22Rv1 (cell line): ENCODE measurements around the gene CPLANE1.
A peak's percentile ranks its signal among the peaks of the same experiment; 100 is the strongest.
"Not testable (repeated sequence)": the region's sequence is repeated elsewhere in the genome, so short reads cannot be mapped to it uniquely, and the experiment has no call there.

ENCODE experiments used
- H3K27ac ChIP-seq: fragments of 450-650 bp; 2 replicates; pipeline ENCODE4 v1.5.1; 2017
- CTCF ChIP-seq: fragments of 450-650 bp; IDR thresholded peaks from 2 replicates; pipeline ENCODE4 v1.5.1; 2017; ENCODE audit warnings: mild to moderate bottlenecking
- ZFX ChIP-seq: fragments of 450-650 bp; IDR thresholded peaks from 2 replicates; pipeline ENCODE4 v1.6.1; 2017; ENCODE audit warnings: antibody characterized with exemption, borderline replicate concordance

The CPLANE1 gene

GRCh38 chr5:37090781-37091180, 158.4 kb downstream of the CPLANE1 start:
- TF ChIP-seq CTCF (no peak), ZFX (no peak)
- H3K27ac ChIP-seq: peak overlapping the region; percentile 35

DNA sequence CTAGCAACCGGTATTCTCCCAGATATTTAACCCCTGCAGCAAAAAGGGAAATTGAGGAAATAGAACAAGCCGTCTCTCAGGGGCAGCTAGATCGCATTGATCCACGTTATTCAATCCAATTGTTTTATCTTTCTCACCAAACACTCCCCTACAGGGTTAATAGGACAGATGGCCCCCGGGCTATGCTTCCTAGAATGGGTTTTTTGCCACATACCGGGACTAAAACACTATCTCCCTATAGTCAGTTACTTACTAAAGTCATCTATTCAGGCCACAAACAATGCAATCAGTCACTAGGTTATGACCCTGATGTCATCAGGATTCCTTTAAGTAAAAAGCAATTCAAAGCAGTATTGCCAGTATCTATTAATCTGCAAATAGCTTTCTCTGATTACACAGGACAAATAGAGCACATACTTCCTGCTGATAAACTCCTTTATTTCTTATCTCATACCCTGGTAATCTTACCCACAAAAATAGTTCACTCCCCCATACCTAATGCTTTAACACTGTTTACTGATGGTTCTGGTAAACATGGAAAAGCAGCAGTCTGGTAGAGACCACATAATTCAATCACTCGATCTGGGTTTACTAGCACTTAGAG, 159.0 kb downstream of the CPLANE1 start:
- H3K27ac ChIP-seq: peak overlapping the region; percentile 35
- no peak for TF ChIP-seq CTCF
- TF ChIP-seq ZFX: no peak

DNA sequence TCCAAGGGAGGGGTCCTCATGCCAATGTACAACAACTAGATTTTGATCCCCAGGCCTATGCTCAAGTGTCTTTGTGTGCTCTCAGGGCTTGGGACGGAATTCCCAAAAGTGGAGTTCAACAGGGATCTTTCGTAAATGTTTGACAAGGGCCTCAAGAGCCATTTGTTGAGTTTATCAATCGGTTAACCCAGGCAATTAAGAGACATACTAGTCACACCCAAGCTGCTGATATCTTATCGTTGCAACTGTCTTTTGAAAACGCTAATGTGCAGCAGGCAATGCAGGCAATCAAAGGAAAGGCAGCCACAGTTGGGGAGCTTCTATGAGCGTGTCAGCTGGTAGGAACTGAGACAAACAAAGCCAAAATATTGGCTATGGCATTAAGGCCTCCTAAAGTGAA, 161.2 kb downstream of the CPLANE1 start:
- no peak overlapping the region for H3K27ac ChIP-seq
- TF ChIP-seq ZFX (no peak), CTCF (no peak)

DNA sequence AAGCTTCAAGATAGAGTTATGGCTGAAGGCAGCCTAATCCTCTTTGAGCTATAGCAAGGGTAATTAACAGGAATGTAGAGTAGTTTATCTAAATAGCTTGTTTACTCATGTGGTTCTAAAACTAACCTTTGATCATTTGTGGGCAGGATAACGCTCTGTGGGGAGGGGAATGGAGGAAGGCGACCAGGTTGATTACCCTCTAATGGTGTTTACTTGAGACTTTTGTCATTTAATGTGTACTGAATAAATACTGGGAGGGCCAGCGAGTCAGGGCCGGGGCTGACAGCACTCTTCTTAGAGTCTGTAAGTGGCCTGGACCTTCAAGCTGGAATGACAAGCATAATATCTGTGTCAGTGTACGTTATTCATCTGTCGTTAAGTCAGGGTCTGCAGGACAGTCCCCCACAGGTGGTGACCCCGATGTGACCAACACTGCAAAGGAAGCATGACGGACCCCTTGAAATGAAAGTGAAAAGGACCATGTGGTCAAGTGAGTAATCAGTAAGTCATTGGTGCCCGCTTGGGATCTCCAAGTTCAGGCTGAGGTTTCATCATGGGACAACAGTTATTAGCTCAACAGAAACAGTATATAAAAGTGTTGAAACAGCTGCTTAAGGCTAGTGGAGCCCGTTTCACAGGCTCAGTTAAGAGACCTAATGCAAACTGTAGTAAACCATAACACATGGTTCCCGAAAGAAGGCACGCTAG, 162.6 kb downstream of the CPLANE1 start:
- H3K27ac ChIP-seq: no peak overlapping the region

DNA sequence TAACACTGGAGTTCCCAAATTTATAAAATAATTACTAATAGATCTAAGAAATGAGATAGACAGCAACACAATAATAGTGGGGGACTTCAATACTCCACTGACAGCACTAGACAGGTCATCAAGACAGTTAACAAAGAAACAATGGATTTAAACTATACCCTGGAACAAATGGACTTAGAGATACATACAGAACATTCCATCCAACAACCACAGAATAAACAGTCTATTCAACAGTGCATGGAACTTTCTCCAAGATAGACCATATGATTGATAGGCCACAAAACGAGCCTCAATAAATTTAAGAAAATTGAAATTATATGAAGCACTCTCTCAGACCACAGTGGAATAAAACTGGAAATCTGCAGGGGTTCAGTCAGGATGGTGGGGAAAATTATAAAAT, 163.2 kb downstream of the CPLANE1 start:
- not testable (repeated sequence) for H3K27ac ChIP-seq

More for the DNA sequence above, 162.6 kb downstream of the CPLANE1 start:
- TF ChIP-seq CTCF (no peak), ZFX (no peak)

DNA sequence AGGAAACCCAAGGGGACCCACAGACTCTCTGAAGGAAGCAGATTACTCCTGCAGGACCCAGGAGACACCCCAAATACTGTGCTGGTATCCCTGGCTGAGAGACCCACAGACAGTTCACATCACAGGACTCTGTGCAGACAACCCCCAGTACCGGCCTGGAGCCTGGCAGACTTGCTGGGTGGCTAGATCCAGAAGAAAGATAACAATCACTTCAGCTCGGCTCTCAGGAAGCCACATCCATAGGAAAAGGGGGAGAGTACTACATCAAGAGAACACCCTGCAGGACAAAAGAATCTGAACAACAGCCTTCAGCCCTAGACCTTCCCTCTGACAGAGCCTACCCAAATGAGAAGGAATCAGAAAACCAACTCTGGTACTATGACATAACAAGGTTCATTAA, 166.2 kb downstream of the CPLANE1 start:
- H3K27ac ChIP-seq: not testable (repeated sequence)

- TF ChIP-seq CTCF: no peak
- TF ChIP-seq ZFX: no peak
- H3K27ac ChIP-seq: no peak overlapping the region
These were observed 168.5 kb downstream of the CPLANE1 start for GRCh38 chr5:37080697-37081096.

DNA sequence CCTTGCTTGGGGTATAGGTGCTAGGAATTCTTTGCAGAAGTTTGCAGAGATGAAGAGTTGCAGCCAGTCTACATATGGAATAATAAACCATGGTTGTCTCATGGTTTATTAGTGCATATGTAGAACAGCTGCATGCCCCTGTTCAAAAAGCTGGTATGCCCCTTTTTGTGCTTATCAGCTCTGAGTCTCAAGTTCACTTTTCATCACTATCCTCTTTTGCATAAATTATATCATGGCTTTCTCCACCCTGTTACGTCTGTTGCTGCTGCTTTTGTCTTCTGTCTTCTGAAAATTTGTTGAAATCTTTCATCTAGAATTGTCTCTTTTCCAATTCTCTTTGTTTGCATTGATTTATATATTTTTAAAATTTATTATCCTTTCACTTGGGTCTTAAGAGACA, 172.0 kb downstream of the CPLANE1 start:
- H3K27ac ChIP-seq: no peak overlapping the region
- TF ChIP-seq ZFX: no peak
- TF ChIP-seq CTCF: no peak
